Neural cell (in vitro differentiated cells): ENCODE results near the gene NOB1. TPM values are rescaled to one million over a fixed set of nuclear protein-coding genes. Genes with fewer than 3 reads are reported as not detected.

Experiments
- H2AFZ ChIP-seq: fragments of 200-600, 300-800 bp; sonication (generic), shearing (Covaris generic); 2 replicates; pipeline ENCODE4 v1.6.0; 2014; ENCODE audit warnings: low read depth, mild to moderate bottlenecking, antibody characterized with exemption, low read length, moderate library complexity
- H3F3A ChIP-seq: fragments of 200-600 bp; shearing (Covaris generic); 2 replicates; pipeline ENCODE4 v1.6.1; 2016; ENCODE audit warnings: mild to moderate bottlenecking, moderate library complexity, mixed read lengths, antibody characterized with exemption, low read length; ENCODE audit not compliant: insufficient read depth, poor library complexity, severe bottlenecking
- H3K27ac ChIP-seq: fragments of 200-600, 300-800 bp; sonication (generic), shearing (Covaris generic); 2 replicates; pipeline ENCODE4 v1.5.1; 2014; ENCODE audit warnings: mild to moderate bottlenecking, low read length, moderate library complexity
- H3K27me3 ChIP-seq: fragments of 300-800, 200-600 bp; sonication (generic), shearing (Covaris generic); 2 replicates; pipeline ENCODE4 v1.6.0; 2014; ENCODE audit warnings: mild to moderate bottlenecking, low read depth, low read length, moderate library complexity; ENCODE audit not compliant: insufficient read depth
- H3K36me3 ChIP-seq: fragments of 300-800, 200-600 bp; sonication (generic), shearing (Covaris generic); 2 replicates; pipeline ENCODE4 v1.5.1; 2014; ENCODE audit warnings: mild to moderate bottlenecking, antibody characterized with exemption, low read length, moderate library complexity; ENCODE audit not compliant: insufficient read depth
- H3K4me2 ChIP-seq: fragments of 300-800, 200-600 bp; sonication (generic), shearing (Covaris generic); 2 replicates; pipeline ENCODE4 v1.6.0; 2014; ENCODE audit warnings: mild to moderate bottlenecking, low read length
- H3K4me3 ChIP-seq: fragments of 300-800, 200-600 bp; sonication (generic), shearing (Covaris generic); 2 replicates; pipeline ENCODE4 v1.5.1; 2014; ENCODE audit warnings: mild to moderate bottlenecking, low read length, moderate library complexity
- H3K79me2 ChIP-seq: fragments of 200-600 bp; shearing (Covaris generic); replicated peaks from 2 replicates; pipeline ENCODE4 v1.6.0; 2014; ENCODE audit warnings: mild to moderate bottlenecking, low read length, moderate library complexity; ENCODE audit not compliant: insufficient read depth
- H3K9ac ChIP-seq: fragments of 300-800, 200-600 bp; sonication (generic), shearing (Covaris generic); 2 replicates; pipeline ENCODE4 v1.6.1; 2016; ENCODE audit warnings: mild to moderate bottlenecking, low read length, mixed read lengths
- H3K9me2 ChIP-seq: fragments of 200-600 bp; shearing (Covaris generic); 2 replicates; pipeline ENCODE4 v1.6.1; 2016; ENCODE audit warnings: mild to moderate bottlenecking, low read length, mixed read lengths; ENCODE audit not compliant: insufficient read depth
- H3K9me3 ChIP-seq: fragments of 200-600, 300-800 bp; sonication (generic), shearing (Covaris generic); 2 replicates; pipeline ENCODE4 v1.6.1; 2016; ENCODE audit warnings: mild to moderate bottlenecking, mixed run types, low read length, moderate library complexity, mixed read lengths
- H4K20me1 ChIP-seq: fragments of 200-600 bp; shearing (Covaris generic); 2 replicates; pipeline ENCODE4 v1.6.1; 2016; ENCODE audit warnings: mild to moderate bottlenecking, mixed run types; ENCODE audit not compliant: insufficient read depth
- EP300 ChIP-seq: fragments of 450-650 bp; conservative IDR thresholded peaks from 2 replicates; pipeline ENCODE4 v1.6.1; 2014; ENCODE audit warnings: antibody characterized with exemption, mild to moderate bottlenecking, moderate library complexity; ENCODE audit not compliant: poor library complexity, severe bottlenecking
- EZH2 ChIP-seq: fragments of 200-600, 300-800 bp; shearing (Covaris generic), sonication (generic); IDR thresholded peaks from 2 replicates; pipeline ENCODE4 v1.6.1; 2014; ENCODE audit warnings: antibody characterized with exemption, low read length, borderline replicate concordance, mild to moderate bottlenecking; ENCODE audit not compliant: insufficient read depth, poor library complexity, severe bottlenecking
- MXI1 ChIP-seq: fragments of 450-650 bp; conservative IDR thresholded peaks from 2 replicates; pipeline ENCODE4 v1.6.1; 2014; ENCODE audit warnings: antibody characterized with exemption, mild to moderate bottlenecking; ENCODE audit not compliant: poor library complexity, severe bottlenecking
- POLR2AphosphoS5 ChIP-seq: IDR thresholded peaks from 2 replicates; pipeline ENCODE4 v1.6.1; 2012
- RAD21 ChIP-seq: fragments of 450-650 bp; conservative IDR thresholded peaks from 2 replicates; pipeline ENCODE4 v1.6.1; 2014; ENCODE audit warnings: antibody characterized with exemption, mild to moderate bottlenecking, moderate library complexity
- SMC3 ChIP-seq: fragments of 450-650 bp; conservative IDR thresholded peaks from 2 replicates; pipeline ENCODE4 v1.6.1; 2014; ENCODE audit warnings: antibody characterized with exemption, mild to moderate bottlenecking, moderate library complexity; ENCODE audit not compliant: poor library complexity
- TAF1 ChIP-seq: IDR thresholded peaks from 2 replicates; pipeline ENCODE4 v1.6.1; 2012; ENCODE audit warnings: low read depth
- polyA plus RNA-seq: library from polyadenylated mRNA; depleted of rRNA; stranded (reverse); fragments of >200 nt; gene quantifications from 2 replicates; pipeline ENCODE4 v1.2.3, GENCODE V29; 2014
- TF ChIP-seq, protein P1 (sequence below): IDR thresholded peaks from 2 replicates; pipeline ENCODE4 v1.6.1; 2012; ENCODE audit warnings: borderline replicate concordance
- TF ChIP-seq, protein P2 (sequence below): fragments of 450-650 bp; IDR thresholded peaks from 2 replicates; pipeline ENCODE4 v1.5.1; 2014; ENCODE audit warnings: antibody characterized with exemption, mild to moderate bottlenecking, moderate library complexity; ENCODE audit not compliant: poor library complexity, severe bottlenecking

NOB1 gene
- polyA plus RNA-seq, 1 donor from 2014 or later: 8.7 TPM

DNA sequence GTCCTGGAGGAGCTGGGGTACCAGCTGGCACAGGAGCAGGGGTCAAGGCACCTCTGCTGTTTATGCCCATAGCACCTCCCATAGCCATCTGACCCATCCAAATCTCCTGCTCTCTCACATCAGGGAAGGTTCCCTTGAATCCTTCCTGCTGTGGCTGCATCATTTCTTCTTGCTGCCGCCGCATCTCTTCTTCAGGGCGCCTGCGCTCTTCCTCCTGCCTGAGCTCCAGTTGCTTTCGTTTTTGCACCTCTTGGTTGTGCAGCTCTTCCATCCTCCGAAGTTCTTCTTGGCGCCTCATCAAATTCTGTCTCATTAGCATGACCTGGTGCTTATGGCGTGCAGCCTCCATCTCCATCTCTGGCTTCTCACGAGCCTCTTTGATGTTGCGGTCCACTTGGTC lies 2.0 kb upstream of the NOB1 start:
- no peak overlapping the region for H3K4me3 ChIP-seq
- H3K79me2 ChIP-seq: peaks cover 15% of the 10 kb centered on the region
- H2AFZ ChIP-seq: no peak overlapping the region
- no peaks in the 10 kb centered on the region for H3K27me3 ChIP-seq
- TF ChIP-seq, protein P1, sequence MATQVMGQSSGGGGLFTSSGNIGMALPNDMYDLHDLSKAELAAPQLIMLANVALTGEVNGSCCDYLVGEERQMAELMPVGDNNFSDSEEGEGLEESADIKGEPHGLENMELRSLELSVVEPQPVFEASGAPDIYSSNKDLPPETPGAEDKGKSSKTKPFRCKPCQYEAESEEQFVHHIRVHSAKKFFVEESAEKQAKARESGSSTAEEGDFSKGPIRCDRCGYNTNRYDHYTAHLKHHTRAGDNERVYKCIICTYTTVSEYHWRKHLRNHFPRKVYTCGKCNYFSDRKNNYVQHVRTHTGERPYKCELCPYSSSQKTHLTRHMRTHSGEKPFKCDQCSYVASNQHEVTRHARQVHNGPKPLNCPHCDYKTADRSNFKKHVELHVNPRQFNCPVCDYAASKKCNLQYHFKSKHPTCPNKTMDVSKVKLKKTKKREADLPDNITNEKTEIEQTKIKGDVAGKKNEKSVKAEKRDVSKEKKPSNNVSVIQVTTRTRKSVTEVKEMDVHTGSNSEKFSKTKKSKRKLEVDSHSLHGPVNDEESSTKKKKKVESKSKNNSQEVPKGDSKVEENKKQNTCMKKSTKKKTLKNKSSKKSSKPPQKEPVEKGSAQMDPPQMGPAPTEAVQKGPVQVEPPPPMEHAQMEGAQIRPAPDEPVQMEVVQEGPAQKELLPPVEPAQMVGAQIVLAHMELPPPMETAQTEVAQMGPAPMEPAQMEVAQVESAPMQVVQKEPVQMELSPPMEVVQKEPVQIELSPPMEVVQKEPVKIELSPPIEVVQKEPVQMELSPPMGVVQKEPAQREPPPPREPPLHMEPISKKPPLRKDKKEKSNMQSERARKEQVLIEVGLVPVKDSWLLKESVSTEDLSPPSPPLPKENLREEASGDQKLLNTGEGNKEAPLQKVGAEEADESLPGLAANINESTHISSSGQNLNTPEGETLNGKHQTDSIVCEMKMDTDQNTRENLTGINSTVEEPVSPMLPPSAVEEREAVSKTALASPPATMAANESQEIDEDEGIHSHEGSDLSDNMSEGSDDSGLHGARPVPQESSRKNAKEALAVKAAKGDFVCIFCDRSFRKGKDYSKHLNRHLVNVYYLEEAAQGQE: no peak
- TF ChIP-seq POLR2AphosphoS5 (no peak), TAF1 (no peak), SMC3 (no peak), MXI1 (no peak)
- TF ChIP-seq, protein P2, sequence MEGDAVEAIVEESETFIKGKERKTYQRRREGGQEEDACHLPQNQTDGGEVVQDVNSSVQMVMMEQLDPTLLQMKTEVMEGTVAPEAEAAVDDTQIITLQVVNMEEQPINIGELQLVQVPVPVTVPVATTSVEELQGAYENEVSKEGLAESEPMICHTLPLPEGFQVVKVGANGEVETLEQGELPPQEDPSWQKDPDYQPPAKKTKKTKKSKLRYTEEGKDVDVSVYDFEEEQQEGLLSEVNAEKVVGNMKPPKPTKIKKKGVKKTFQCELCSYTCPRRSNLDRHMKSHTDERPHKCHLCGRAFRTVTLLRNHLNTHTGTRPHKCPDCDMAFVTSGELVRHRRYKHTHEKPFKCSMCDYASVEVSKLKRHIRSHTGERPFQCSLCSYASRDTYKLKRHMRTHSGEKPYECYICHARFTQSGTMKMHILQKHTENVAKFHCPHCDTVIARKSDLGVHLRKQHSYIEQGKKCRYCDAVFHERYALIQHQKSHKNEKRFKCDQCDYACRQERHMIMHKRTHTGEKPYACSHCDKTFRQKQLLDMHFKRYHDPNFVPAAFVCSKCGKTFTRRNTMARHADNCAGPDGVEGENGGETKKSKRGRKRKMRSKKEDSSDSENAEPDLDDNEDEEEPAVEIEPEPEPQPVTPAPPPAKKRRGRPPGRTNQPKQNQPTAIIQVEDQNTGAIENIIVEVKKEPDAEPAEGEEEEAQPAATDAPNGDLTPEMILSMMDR: no peak
- H3K4me2 ChIP-seq: no peak overlapping the region
- no peaks in the 10 kb centered on the region for H3K36me3 ChIP-seq
- H3K9me3 ChIP-seq: no peaks in the 10 kb centered on the region
- no peaks in the 10 kb centered on the region for H3F3A ChIP-seq
- H3K9me2 ChIP-seq: no peaks in the 10 kb centered on the region
- no peaks in the 10 kb centered on the region for H4K20me1 ChIP-seq
- H3K27ac ChIP-seq: no peak overlapping the region
- H3K9ac ChIP-seq: no peak overlapping the region

DNA sequence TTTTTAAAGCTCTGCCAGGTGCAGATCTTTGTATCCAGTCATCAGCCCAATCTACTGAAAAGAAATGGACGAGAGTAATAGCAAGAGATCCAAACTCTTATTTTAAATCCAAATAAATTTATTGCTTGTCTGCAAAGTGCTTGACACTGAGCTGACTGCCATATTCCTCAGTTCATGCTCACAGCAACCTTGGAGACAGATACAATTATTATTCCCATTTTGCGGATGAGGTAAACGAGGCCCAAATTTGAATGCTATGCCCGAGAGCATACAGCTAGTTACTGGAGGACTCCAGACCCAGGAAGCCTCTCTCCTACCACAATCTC lies 620 bp downstream of the NOB1 start:
- Histone ChIP-seq H3K79me2 (peaks cover 15% of the 10 kb centered on the region), H3K27me3 (no peaks in the 10 kb centered on the region), H3K9me2 (no peaks in the 10 kb centered on the region), H2AFZ (peak overlapping the region; percentile 45), H3K9ac (peak overlapping the region; percentile 65), H3K4me3 (peak overlapping the region; percentile 82), H3F3A (no peaks in the 10 kb centered on the region), H3K27ac (peak overlapping the region; percentile 33), H3K4me2 (peak overlapping the region; percentile 90), H3K36me3 (no peaks in the 10 kb centered on the region), H3K9me3 (no peaks in the 10 kb centered on the region), H4K20me1 (no peaks in the 10 kb centered on the region)
- TF ChIP-seq RAD21 (no peak), SMC3 (no peak), EZH2 (no peak), EP300 (no peak), POLR2AphosphoS5 (no peak)
- TF ChIP-seq, protein P2: no peak
